CD4-positive, alpha-beta T cell treated with Interleukin-15 for 4 hours (primary cell): ENCODE data around the gene FAM124A.

Experiments used
- DNase-seq: peaks from one replicate; pipeline ENCODE4 v3.0.0-alpha.2; 2020; ENCODE audit warnings: low spot score

FAM124A gene

DNA sequence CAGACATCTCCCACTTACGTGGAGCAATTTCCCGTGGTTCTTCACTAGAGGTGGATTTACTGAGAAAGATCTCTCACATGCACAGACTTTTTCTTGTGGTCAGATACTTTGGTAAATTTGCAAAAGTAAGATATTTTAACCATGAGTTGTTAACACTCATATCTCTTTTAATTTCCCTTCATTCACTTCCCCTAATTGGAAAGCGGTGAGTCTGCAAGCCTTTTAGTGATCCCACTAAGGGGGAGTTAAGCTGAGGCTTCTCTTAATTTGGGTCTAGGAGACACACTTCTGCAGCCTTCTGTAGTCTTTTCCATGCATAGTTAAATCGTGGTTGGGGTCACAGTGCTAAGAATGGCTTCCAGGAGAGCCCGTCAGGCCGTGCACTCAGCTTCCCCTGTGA lies 86.6 kb downstream of the FAM124A start:
- DNase-seq: no peak

DNA sequence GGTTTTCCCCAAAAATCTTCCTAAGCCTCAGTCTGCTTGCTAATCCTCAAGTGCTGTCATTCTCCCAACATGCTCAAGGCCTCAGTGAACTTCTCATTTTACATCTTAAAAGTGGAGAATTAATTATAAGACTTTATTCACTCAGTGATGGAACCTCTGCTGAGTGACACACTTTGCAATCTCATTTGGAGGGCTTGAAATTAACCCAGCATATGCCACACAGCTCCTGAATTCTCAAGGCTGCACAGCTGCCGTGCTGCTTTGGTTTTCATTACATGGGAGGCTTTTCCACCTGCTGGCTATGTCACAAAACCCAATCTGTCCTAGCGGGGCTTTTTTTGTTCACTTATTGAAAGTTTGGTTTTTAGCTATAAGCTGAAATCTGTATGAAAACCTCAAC lies 89.0 kb downstream of the FAM124A start:
- DNase-seq: no peak

DNA sequence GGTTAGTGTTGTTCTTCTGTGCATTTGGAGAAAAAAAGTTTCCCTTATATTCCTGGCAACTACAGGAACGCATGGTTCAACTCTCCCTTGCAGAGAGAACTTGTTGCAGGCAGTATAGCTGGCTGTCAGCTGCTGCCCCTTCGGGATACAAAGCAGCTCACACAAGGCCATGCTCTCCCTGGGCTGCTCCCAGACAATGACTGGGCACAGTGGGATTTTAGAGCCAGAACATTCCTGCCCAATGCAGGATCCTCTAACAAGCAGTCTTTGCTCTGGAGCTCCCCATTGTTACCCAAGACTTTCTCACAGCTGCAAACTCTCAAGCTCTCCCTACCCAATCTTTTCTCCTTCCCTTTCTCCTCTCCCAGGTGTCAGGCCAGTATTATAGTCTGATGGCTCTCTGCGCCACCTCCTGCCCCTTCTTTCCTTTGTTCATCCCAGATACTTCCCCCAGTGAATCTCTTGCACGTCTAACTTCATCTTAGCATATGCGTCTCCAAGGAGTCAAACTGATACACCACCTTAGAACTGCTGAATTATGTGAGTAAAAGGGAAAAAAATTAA lies 89.8 kb downstream of the FAM124A start:
- DNase-seq: no peak

DNA sequence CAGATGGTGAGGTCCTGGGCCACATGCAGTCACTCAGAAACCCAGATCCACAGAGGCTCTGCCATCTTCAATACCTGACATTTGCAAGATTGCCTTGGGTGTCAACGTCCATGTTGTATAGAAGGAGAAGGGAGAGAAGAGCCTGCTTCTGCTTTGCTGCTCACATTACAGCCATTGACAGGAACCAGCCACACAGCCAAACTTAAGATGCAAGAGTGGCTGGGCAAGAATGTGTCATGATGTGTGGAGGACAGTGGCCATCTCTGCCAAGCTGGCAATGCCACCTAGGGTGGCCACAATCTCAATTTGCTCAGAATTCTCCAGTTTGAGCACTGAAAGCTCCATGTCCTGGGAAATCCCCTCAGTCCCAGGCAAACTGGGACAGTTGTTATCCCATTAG lies 91.4 kb downstream of the FAM124A start:
- DNase-seq: no peak

DNA sequence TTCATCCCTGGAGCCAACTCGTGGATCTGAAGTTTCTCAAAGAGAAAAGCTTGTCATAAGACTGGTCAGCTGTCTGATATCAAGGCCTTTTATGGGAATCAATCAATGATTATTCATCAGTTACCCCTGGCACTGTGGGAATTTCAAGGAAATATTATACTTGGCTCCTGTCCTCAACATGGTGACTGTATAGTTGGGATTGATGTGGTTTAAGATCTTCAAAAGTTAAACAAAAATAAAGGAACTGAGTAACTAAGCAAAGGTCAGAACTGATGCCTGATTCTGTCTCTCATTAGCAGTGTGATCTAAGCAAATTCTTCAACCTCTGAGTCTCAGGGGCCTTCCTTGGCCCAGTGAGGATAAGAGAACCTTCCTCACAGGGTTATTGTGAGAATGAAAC lies 95.1 kb downstream of the FAM124A start:
- no peak for DNase-seq

DNA sequence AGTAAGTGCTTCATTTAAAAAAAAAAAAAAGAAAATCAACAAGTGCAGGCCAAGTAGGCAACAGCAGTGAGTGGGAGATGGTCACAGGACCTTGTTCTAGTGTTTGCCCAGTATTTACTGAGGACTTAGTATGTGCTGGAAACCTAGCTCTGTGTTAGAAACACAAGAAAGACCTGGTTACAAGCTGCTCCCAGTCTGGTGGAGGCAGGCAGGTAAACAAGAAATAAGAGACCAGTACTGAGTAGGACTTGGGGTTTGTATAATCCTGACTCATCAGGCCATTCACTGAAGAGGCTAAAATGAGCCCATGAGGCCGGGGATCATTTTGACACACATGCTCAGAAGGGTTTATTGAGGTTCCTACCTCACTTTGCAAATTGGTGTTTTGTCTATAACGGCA lies 95.8 kb downstream of the FAM124A start:
- DNase-seq: no peak

DNA sequence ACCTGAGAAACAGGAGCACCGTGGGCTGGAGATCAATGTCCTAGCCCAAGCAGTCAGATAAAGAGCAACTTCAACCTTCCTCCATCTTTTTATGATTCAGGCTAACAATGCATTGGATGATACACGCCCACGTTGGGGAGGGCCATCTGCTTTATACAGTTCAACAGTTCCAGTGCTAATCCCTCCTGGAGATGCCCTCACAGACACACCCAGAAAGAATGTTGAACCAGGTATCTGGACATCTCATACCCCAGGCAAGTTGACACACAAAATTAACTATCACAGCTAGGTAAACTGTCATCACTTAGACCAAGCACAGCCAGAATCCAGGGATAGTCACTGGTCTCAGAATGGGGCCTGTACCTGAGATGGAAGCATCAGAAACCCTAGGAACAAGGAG lies 96.7 kb downstream of the FAM124A start:
- no peak for DNase-seq

DNA sequence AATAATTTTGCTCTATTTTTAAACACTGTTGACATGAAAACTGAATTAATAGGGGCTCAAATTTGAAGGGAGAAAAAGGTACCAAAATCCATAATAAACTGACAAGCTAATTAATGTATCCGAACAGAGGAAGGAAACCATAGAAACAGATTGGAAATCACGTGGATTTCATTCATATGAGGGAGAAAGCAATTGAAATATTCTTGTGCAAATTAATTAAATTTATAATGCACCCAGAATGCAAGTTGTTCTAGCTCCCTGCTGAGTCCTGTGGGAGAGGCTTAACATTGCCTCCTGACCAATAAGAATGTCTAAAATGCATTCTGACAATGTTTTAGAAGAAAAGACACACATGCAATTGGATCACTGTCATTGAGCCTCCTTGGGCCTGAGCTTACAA lies 99.6 kb downstream of the FAM124A start:
- DNase-seq: no peak

DNA sequence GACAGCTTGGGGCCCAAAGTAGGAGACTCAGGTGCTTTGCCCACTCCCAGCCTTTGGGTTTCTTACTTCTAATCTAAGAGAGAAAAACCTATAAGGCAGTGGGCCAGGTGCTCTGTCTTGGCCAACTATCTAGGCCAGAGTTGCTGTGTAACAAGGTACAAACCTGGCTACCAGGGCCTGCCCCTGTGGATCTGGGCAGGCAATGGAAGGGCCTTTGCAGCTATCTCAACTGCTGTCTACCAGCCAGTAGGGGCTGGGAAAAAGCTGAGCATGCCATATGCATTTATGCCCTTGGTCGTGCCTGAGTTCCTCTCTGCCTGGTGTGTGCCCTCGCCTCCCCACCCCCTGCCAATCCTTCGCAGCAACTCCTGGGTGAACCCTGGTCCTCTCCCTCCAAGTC lies 100.6 kb downstream of the FAM124A start:
- no peak for DNase-seq

DNA sequence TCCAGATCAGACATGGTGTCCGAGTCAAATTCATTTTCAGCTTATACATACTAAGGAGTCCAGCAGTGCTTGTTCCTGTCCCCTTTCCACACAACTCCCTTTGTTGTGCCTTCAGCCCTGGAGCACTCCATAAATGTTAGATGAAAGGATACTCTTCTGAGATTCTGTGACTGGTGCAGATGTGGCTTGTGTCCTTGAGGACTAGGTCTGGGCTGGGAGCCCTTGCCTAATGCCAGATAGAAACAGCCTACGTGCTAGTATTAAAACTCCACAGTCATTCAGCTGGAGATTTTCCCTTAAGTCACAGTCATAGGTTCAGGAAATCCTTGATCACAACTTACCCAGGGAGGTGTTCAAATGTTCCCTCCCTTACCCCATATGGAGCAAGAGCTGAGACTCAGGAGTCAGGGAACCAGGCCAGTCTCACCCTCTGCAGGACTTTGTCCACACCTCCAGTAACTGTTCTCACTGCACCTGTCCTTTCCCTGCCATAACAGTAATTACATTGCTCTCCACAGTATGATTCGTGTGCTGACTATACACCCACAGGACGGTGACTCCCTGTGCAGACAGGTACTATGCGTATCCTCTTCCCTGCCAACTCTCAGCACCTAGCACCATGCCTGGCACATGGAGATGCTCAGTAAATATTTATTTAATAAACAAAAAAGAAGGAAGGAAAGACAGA lies 101.8 kb downstream of the FAM124A start:
- DNase-seq: no peak

DNA sequence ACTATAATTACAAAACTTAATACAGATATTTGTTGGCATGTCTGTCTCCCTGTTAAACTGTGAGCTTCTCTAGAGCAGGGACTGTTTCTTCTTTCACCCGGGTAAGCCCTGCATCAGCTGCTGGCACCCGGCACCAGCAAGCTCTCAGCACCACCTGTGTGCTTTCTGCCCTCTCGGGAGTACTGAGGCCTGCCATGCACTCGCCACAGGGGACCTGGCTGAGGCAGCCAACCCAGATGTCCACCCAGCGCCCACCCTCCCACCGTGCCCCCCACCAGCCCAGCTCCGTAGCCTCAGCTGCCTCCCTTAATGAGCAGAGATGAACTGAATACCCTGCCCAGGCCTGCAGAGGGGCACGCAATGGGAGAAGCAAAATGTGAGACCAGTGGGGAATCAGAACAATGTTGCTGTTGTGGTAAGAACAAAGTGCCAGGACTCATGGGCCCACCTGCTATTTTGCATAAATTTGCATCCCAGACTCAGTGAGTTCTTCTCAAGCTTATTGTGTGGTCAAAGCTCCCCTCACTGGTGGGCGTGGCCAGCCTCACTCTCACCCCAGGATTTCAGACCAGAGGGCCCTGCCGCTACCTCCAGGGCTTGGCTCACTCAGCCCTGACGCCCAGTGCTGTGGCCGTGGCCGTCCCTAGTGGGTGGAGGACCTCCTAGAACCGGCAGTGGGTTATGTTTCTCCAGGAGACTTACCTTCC lies 102.7 kb downstream of the FAM124A start:
- no peak for DNase-seq

DNA sequence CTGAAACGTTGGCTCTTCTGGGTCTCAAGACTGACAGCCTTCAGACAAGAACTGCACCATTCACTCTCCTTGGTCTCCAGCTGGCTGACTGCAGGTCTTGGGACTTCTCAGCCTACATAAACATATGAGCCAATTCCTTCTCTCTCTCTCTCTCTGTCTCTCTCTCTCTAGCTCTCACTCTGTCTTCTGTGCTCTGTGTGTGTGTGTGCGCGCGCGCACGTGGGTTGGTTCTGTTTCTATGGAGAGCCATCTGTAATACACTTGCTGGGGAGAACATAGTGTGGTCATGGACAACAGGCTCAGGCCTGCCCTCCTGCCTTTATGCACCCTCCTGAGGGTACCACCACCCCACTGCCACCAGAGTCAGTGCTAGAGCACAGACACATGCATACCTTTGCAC lies 103.6 kb downstream of the FAM124A start:
- no peak for DNase-seq

DNA sequence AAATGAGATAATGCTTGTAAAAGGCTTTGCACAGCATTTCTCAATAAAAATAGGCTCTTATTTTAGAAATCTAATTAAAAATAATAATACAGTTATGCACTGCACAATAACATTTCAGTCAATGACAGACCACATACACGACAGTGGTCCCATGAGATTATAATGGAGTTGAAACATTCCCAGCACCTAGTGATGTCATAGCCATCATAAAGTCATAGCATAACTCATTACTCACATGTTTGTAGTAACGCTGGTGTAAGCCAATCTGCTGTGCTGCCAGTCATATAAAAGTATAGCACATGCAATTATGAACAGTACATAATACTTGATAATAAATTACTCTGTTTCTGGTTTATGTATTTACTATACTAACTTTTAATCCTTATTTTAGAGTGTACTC lies 104.6 kb downstream of the FAM124A start:
- DNase-seq: no peak

DNA sequence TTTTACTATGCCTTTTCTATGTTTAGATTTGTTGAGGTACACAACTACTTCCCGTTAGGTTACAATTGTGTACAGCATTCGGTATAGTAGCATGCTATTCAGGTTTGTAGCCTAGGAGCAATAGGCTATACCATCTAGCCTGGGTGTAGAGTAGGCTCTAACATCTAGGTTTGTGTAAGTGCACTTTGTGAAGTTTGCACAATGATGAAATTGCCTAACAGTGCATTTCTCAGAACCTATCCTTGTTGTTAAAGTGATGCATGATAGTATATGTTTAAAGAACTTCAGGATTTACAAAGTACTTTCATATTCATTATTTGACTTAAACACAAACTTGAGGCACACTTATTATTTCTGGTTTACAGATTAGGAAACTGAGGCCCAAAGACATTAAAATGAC lies 105.8 kb downstream of the FAM124A start:
- no peak for DNase-seq

DNA sequence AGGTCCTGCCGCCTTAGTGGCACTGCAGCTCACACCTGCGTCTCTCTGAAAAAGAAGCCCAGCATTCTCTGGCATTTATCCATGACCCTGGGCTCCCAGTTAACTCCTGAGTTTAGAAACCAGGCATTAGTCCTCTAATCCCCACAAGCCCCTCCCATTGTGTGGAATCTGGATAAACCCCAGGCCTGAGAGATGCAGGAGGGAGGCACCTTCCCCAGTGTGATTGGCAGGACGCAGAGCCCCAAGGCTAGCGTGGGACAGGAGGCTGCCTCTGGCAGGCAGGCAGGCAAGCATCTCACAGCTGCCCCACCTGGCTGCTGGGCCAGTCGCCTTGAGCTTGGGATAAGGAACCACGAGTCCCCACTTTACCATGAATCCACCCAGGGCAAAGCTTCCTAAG lies 106.3 kb downstream of the FAM124A start:
- no peak for DNase-seq

DNA sequence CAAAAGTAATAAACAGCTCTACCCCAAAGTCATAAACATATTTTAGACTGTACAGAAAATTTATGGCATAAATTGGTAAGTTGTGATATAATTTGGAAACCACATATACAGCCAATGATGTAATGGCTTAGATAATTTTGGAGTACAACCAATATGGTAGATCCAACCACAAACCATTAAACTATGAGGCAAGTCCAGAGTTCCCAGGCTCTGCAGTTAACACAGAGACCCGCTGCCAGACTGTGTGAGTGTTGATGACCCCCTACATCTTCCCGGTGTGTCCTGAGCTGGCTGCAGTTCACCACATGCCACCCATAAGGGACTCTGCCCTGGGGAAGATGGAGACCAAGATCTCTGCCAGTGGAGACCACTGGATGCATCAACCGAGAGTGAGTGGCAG lies 107.4 kb downstream of the FAM124A start:
- no peak for DNase-seq

DNA sequence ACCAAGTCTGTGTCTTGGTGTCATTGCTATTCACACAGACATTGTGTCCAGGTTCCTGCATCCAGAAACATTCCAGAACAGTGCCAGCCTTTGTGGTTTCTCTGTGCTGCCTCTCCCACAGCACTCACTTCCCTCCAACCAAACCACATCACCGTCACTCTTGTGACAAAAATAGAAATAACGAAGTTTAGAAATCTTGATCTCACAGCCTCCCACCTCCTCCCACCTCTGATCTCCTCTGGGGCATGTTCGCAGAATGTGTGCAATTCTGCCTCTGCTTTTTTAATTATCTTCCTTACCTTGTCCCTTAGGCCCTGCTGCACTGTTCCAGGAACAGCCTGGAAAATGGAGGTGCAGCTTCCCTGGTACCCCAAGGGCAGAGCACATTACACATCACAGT lies 108.6 kb downstream of the FAM124A start:
- DNase-seq: no peak

DNA sequence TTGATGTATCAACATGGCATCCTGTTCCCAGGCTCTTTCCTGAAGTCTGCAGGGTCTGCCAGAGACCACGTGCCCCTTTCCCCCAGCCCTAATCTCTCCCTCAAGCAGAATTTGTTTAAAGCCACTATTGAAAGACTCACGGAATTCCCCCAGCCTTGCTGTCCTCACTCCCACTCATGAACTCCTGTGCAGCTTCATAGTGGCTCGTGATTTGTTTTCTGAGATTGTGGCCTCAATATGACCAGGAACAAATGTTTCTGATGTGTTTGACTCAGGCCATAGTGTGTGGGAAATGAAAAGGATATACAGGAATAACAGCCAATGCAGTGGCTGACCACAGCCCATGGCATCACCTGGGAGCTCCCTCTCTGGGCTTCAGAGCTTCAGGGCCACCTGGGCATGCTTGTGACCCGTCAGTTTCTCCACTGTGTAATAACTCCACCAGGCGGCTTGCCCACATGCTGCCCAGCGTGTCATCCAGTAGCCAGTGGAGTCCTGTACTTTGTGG lies 109.2 kb downstream of the FAM124A start:
- DNase-seq: no peak

DNA sequence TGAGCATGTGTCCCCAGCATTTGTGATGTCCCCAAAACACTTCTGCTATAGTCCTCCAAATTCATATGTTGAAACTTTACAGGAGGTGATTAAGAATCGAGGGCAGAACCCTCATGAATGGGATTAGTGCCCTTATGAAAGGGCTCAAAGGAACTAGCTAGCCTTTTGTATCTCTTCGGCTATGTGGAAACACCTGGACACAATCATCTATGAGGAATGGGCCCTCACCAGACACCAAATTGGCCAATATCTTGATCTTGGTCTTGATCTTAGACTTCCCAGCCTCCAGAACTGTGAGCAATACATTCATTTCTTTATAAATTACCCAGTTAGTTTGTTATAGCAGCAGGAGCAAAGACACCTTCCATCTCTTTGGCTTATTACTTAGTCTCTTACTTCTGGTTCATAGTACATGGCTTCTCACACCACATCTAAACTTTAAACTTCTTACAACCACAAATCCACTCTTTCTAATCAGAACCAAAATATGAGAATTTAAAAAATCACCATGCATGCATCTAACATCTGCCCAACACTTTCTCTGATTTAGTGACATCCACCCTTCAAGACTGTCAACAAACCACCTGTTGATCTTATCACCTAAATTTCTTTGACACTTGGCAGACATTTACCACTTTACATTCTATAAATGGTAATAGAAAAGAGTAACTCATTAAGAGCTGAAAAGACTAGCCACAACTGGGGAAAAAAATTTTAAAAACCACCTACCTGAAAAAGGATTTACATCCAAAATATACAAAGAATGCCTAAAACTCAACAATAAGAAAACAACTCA lies 110.6 kb downstream of the FAM124A start:
- no peak for DNase-seq

DNA sequence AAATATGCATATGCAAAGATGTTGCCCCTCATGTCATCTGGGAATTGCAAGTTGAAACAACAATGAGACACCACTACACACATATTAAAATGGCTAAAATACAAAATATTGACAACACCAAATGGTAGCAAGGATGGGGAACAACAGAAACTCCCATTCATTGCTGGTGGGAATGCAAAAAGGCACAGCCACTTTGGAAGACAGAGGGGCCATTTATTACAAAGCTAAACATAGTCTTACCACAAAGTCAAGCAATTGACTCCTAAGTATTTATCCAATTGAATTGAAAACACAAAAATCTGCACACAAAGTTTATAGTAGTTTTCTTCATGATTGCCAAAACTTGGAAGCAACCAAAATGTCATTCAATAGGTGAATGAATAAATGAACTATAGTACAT lies 111.2 kb downstream of the FAM124A start:
- no peak for DNase-seq

DNA sequence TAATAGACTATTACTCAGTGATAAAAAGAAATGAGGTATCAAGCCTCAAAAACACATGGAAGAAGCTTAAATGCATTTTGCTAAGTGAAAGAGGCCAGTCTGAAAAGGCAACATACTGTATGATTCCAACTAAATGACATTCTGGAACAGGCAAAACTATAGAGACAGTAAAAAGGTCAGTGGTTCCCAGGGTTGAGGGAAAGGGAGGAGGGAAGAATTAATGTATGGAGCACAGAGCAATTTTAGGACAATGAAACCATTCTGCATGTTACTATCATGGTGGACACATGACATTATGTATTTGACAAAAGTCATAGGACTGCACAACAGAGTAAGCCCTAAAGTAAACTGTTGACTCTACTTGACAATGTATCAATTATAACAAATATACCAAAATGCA lies 111.6 kb downstream of the FAM124A start:
- DNase-seq: no peak
